Neural crest cell (in vitro differentiated cells): Measurements from ENCODE around the gene PRKCE. TPM values are rescaled to one million over a fixed set of nuclear protein-coding genes. Genes with fewer than 3 reads are reported as not detected.

Source experiments
- DNase-seq: peaks from one replicate; pipeline ENCODE4 v3.0.0; 2021; ENCODE audit warnings: low read depth, mixed read lengths, low spot score
- H3K27ac Mint-ChIP-seq: one replicate; pipeline ENCODE4 v1.8.0; 2021; ENCODE audit warnings: mild to moderate bottlenecking, mixed read lengths; ENCODE audit not compliant: unreplicated experiment
- H3K27me3 Mint-ChIP-seq: 2 replicates; pipeline ENCODE4 v1.8.0; 2021; ENCODE audit warnings: low read depth, mild to moderate bottlenecking, mixed read lengths
- H3K36me3 Mint-ChIP-seq: 2 replicates; pipeline ENCODE4 v1.8.0; 2021; ENCODE audit warnings: low read depth, mild to moderate bottlenecking, mixed read lengths
- H3K4me1 Mint-ChIP-seq: 2 replicates; pipeline ENCODE4 v1.8.0; 2021; ENCODE audit warnings: mixed read lengths
- H3K4me3 Mint-ChIP-seq: one replicate; pipeline ENCODE4 v1.8.0; 2021; ENCODE audit warnings: mild to moderate bottlenecking, mixed read lengths
- H3K9me3 Mint-ChIP-seq: 2 replicates; pipeline ENCODE4 v1.8.0; 2021; ENCODE audit warnings: mixed read lengths
- total RNA-seq: library from RNA; stranded (reverse); gene quantifications from 2 replicates; pipeline ENCODE4 v1.2.1, GENCODE V29; 2021
- TF ChIP-seq, protein P1 (sequence below): fragments of 200-600 bp; sonication (generic); conservative IDR thresholded peaks from 2 replicates; pipeline ENCODE4 v1.5.0; 2021; ENCODE audit warnings: antibody characterized with exemption, mild to moderate bottlenecking

PRKCE gene
- total RNA-seq, 1 donor from 2014 or later: 15.6 TPM

DNA sequence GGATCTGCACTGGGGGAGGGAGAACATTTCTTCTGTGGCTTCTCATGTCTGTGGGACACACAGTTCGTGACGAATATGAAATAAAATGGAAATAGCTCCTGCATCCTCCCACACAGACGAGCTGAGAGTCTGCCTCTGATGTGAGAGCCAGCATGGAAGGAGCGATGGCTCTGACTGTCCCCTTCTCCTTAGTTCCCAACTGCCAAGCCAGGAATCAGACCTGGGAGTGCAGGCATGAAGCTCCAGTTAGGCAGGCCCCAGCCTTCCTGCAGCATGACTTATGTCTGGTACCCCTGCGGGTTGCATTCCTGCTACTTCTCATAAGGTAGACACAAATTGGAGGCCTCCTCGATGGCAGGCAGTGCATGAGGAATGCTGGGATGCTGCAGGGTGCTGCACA, 56.2 kb downstream of the PRKCE start:
- H3K27me3 Mint-ChIP-seq: no peaks in the 10 kb centered on the region
- TF ChIP-seq, protein P1, sequence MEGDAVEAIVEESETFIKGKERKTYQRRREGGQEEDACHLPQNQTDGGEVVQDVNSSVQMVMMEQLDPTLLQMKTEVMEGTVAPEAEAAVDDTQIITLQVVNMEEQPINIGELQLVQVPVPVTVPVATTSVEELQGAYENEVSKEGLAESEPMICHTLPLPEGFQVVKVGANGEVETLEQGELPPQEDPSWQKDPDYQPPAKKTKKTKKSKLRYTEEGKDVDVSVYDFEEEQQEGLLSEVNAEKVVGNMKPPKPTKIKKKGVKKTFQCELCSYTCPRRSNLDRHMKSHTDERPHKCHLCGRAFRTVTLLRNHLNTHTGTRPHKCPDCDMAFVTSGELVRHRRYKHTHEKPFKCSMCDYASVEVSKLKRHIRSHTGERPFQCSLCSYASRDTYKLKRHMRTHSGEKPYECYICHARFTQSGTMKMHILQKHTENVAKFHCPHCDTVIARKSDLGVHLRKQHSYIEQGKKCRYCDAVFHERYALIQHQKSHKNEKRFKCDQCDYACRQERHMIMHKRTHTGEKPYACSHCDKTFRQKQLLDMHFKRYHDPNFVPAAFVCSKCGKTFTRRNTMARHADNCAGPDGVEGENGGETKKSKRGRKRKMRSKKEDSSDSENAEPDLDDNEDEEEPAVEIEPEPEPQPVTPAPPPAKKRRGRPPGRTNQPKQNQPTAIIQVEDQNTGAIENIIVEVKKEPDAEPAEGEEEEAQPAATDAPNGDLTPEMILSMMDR: no peak
- no peak overlapping the region for H3K4me3 Mint-ChIP-seq
- peaks cover 4% of the 10 kb centered on the region for H3K36me3 Mint-ChIP-seq
- H3K9me3 Mint-ChIP-seq: no peaks in the 10 kb centered on the region
- no peak overlapping the region for H3K27ac Mint-ChIP-seq
- DNase-seq: no peak
- peaks cover 3% of the 10 kb centered on the region for H3K4me1 Mint-ChIP-seq

GRCh38 chr2:45708501-45708900, 57.0 kb downstream of the PRKCE start:
- TF ChIP-seq, protein P1: no peak
- DNase-seq: no peak
- Mint-ChIP-seq H3K36me3 (peaks cover 4% of the 10 kb centered on the region), H3K4me1 (peaks cover 3% of the 10 kb centered on the region), H3K4me3 (no peak overlapping the region), H3K27ac (no peak overlapping the region), H3K27me3 (no peaks in the 10 kb centered on the region), H3K9me3 (no peaks in the 10 kb centered on the region)

DNA sequence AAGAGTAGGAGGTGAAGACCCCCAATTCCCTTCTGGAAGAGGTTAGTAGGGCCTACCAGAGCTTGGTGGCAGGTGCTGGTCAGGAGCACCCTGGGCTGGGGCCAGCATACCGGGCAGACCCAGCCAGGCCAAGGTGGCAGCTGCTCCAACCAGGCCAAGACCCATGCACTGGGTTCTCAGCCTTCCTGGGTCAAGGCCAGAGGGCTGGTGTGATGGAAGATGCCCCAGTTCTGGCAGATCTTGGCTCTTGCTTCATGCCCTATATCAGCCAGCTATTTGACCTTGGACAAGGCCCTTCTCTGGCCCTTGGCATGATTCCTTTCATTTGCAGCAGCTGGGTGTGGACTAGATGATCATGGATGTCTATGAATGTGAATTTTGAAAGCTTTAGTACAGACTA, 57.7 kb downstream of the PRKCE start:
- Mint-ChIP-seq H3K4me3 (no peak overlapping the region), H3K9me3 (no peaks in the 10 kb centered on the region), H3K36me3 (peaks cover 4% of the 10 kb centered on the region), H3K27ac (no peak overlapping the region), H3K4me1 (peaks cover 3% of the 10 kb centered on the region), H3K27me3 (no peaks in the 10 kb centered on the region)
- TF ChIP-seq, protein P1: no peak
- no peak for DNase-seq

GRCh38 chr2:45710468-45710867, 59.0 kb downstream of the PRKCE start:
- Mint-ChIP-seq H3K9me3 (peaks cover under 1% of the 10 kb centered on the region), H3K4me1 (peaks cover 3% of the 10 kb centered on the region), H3K36me3 (peaks cover 4% of the 10 kb centered on the region), H3K4me3 (no peak overlapping the region), H3K27ac (no peak overlapping the region), H3K27me3 (no peaks in the 10 kb centered on the region)
- TF ChIP-seq, protein P1: no peak
- no peak for DNase-seq

DNA sequence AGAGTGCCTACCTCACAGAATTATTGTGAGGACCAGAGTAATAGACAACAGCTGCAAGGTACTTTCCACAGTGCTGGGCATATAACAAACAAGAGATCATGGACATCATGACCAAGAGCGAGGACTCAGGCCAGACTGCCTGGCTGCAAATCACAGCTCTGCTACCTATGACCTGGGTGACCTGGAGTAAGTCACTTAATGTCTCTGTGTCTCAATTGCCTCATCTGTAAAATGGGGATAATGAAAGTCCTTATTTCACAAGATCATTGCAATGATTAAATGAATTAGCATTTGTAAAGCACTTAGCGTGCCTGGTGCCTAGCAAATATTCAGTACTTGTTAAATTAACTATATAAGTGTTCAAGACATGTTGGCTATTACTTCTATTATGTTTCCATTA, 59.7 kb downstream of the PRKCE start:
- Mint-ChIP-seq H3K36me3 (peaks cover 4% of the 10 kb centered on the region), H3K4me3 (no peak overlapping the region), H3K9me3 (peaks cover 2% of the 10 kb centered on the region), H3K27me3 (no peaks in the 10 kb centered on the region), H3K4me1 (peaks cover 3% of the 10 kb centered on the region), H3K27ac (no peak overlapping the region)
- TF ChIP-seq, protein P1: no peak
- DNase-seq: no peak

DNA sequence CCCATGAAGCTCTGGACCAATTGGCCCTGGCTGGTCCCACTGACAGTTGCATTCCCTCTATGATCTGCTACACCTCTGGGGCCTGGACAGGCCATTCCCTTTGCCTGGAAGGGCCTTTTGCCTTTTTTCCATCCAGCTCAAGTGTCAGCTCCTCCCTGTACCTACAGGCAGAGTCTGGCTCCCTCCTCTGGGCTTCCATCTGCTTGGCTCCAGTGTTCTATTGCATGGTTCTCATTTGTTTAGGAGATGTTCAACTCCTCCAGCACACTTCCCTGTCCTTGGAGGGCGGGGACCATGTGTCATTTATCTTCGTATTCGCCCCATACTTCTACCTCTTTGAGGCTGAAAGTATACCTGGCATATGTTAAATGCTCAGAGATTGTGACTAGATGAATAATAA, 61.1 kb downstream of the PRKCE start:
- peaks cover 4% of the 10 kb centered on the region for H3K36me3 Mint-ChIP-seq
- TF ChIP-seq, protein P1: no peak
- no peak overlapping the region for H3K4me3 Mint-ChIP-seq
- peaks cover 3% of the 10 kb centered on the region for H3K4me1 Mint-ChIP-seq
- H3K9me3 Mint-ChIP-seq: peaks cover 2% of the 10 kb centered on the region
- DNase-seq: no peak
- H3K27me3 Mint-ChIP-seq: no peaks in the 10 kb centered on the region
- H3K27ac Mint-ChIP-seq: no peak overlapping the region
